Measurements from ENCODE around the gene KCNH3. TPM values are rescaled to one million over a fixed set of nuclear protein-coding genes. Genes with fewer than 3 reads are reported as not detected.

KCNH3 gene
- total and polyA plus RNA-seq, 2 of the 13 experiments (the other 11 are each of a cell fraction or from before 2014, with no cell fraction given), result 0.01 to 0.07 TPM

- TF ChIP-seq, protein P1, sequence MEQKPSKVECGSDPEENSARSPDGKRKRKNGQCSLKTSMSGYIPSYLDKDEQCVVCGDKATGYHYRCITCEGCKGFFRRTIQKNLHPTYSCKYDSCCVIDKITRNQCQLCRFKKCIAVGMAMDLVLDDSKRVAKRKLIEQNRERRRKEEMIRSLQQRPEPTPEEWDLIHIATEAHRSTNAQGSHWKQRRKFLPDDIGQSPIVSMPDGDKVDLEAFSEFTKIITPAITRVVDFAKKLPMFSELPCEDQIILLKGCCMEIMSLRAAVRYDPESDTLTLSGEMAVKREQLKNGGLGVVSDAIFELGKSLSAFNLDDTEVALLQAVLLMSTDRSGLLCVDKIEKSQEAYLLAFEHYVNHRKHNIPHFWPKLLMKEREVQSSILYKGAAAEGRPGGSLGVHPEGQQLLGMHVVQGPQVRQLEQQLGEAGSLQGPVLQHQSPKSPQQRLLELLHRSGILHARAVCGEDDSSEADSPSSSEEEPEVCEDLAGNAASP (CRISPR knock-in tag; IDR thresholded peaks at IDR 0.05; ENCODE audit: borderline replicate concordance), result no peak
- TF ChIP-seq, protein P2, sequence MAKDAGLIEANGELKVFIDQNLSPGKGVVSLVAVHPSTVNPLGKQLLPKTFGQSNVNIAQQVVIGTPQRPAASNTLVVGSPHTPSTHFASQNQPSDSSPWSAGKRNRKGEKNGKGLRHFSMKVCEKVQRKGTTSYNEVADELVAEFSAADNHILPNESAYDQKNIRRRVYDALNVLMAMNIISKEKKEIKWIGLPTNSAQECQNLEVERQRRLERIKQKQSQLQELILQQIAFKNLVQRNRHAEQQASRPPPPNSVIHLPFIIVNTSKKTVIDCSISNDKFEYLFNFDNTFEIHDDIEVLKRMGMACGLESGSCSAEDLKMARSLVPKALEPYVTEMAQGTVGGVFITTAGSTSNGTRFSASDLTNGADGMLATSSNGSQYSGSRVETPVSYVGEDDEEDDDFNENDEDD (CRISPR knock-in tag; IDR thresholded peaks at IDR 0.05; ENCODE audit: borderline replicate concordance), result no peak
- TF ChIP-seq ZNF496 (CRISPR knock-in tag; IDR thresholded peaks at IDR 0.05; ENCODE audit: insufficient replicate concordance) (no peak), ZNF547 (CRISPR knock-in tag; IDR thresholded peaks at IDR 0.05) (0 out of 2 replicates have a peak, but pooled peaks have one; percentile 26), FOSL2 (CRISPR knock-in tag; IDR thresholded peaks at IDR 0.05) (no peak), ZBTB3 (CRISPR knock-in tag; IDR thresholded peaks at IDR 0.05; ENCODE audit: borderline replicate concordance, low read depth) (no peak), CREM (IDR thresholded peaks at IDR 0.05) (no peak), CREM (CRISPR knock-in tag; IDR thresholded peaks at IDR 0.05) (no peak), U2AF2 (IDR thresholded peaks at IDR 0.05; ENCODE audit: low read depth, low read length) (no peak), ZNF12 (CRISPR knock-in tag; IDR thresholded peaks at IDR 0.05) (no peak), KDM4B (CRISPR knock-in tag; IDR thresholded peaks at IDR 0.05) (peak; percentile 63; the same call in 1 of the 2 replicates), ZNF567 (CRISPR knock-in tag; IDR thresholded peaks at IDR 0.05; ENCODE audit: borderline replicate concordance) (no peak), ZEB1 (IDR thresholded peaks at IDR 0.05; ENCODE audit: insufficient replicate concordance, low read depth) (no peak), STAT6 (CRISPR knock-in tag; IDR thresholded peaks at IDR 0.05; ENCODE audit: borderline replicate concordance) (no peak), BORCS8-MEF2B (CRISPR knock-in tag; IDR thresholded peaks at IDR 0.05) (peak; percentile 33; the same call in 1 of the 2 replicates), AGO1 (IDR thresholded peaks at IDR 0.05; ENCODE audit: low read depth, low read length, poor library complexity, severe bottlenecking) (no peak), ESRRA (CRISPR knock-in tag; IDR thresholded peaks at IDR 0.05; ENCODE audit: low read depth) (no peak), PITX1 (CRISPR knock-in tag; IDR thresholded peaks at IDR 0.05) (no peak), ZNF468 (CRISPR knock-in tag; IDR thresholded peaks at IDR 0.05) (no peak), RBFOX2 (IDR thresholded peaks at IDR 0.05; ENCODE audit: low read depth, low read length) (no peak), ZNF713 (CRISPR knock-in tag; IDR thresholded peaks at IDR 0.05) (no peak), ZNF558 (CRISPR knock-in tag; IDR thresholded peaks at IDR 0.05; ENCODE audit: borderline replicate concordance) (no peak), ZNF335 (CRISPR knock-in tag; IDR thresholded peaks at IDR 0.05) (no peak)
- TF ChIP-seq, protein P3, sequence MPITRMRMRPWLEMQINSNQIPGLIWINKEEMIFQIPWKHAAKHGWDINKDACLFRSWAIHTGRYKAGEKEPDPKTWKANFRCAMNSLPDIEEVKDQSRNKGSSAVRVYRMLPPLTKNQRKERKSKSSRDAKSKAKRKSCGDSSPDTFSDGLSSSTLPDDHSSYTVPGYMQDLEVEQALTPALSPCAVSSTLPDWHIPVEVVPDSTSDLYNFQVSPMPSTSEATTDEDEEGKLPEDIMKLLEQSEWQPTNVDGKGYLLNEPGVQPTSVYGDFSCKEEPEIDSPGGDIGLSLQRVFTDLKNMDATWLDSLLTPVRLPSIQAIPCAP (CRISPR knock-in tag; IDR thresholded peaks at IDR 0.05; ENCODE audit: low read depth), result no peak
These were observed 42.0 kb downstream of the KCNH3 start (continued) for GRCh38 chr12:49580572-49581535.

All from HepG2 (cell line).